ENCODE results near the gene MAP7D2.

The MAP7D2 gene

GRCh38 chrX:20143561-20143960, 26.9 kb upstream of the MAP7D2 start:
- no peak overlapping the region for H3K4me3 ChIP-seq (ENCODE audit: low read depth, low read length)
- TF ChIP-seq, protein P1, sequence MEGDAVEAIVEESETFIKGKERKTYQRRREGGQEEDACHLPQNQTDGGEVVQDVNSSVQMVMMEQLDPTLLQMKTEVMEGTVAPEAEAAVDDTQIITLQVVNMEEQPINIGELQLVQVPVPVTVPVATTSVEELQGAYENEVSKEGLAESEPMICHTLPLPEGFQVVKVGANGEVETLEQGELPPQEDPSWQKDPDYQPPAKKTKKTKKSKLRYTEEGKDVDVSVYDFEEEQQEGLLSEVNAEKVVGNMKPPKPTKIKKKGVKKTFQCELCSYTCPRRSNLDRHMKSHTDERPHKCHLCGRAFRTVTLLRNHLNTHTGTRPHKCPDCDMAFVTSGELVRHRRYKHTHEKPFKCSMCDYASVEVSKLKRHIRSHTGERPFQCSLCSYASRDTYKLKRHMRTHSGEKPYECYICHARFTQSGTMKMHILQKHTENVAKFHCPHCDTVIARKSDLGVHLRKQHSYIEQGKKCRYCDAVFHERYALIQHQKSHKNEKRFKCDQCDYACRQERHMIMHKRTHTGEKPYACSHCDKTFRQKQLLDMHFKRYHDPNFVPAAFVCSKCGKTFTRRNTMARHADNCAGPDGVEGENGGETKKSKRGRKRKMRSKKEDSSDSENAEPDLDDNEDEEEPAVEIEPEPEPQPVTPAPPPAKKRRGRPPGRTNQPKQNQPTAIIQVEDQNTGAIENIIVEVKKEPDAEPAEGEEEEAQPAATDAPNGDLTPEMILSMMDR (IDR thresholded peaks at IDR 0.05; ENCODE audit: insufficient read depth, low read length, missing control alignments), result no peak
- no peak for DNase-seq (ENCODE audit: low read depth, low spot score)
- ChIA-PET POLR2A (no interaction called here), CTCF (no interaction called here)

DNA sequence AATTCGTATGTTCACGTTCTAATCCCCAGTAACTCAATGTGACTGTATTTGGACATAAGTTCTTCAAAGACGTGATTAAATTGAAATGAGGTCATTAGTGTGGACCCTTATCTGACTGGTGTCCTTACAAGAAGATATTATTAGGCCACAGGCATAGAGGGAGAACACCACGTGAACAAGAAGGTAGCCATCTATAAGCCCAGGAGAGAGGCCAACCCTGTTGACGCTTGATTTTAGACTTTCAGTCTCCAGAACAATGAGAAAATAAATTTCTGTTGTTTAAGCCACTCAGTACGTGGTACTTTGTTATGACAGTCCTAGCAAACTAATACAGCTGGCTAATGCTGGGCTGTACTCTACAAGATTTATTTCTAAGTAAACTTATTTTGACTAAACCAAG, 26.4 kb upstream of the MAP7D2 start:
- TF ChIP-seq, protein P1 (IDR thresholded peaks at IDR 0.05; ENCODE audit: insufficient read depth, low read length, missing control alignments), result no peak
- H3K4me3 ChIP-seq (ENCODE audit: low read depth, low read length), result no peak overlapping the region
- CTCF ChIA-PET, result no interaction called here
- POLR2A ChIA-PET, result no interaction called here
- DNase-seq (ENCODE audit: low read depth, low spot score), result no peak

DNA sequence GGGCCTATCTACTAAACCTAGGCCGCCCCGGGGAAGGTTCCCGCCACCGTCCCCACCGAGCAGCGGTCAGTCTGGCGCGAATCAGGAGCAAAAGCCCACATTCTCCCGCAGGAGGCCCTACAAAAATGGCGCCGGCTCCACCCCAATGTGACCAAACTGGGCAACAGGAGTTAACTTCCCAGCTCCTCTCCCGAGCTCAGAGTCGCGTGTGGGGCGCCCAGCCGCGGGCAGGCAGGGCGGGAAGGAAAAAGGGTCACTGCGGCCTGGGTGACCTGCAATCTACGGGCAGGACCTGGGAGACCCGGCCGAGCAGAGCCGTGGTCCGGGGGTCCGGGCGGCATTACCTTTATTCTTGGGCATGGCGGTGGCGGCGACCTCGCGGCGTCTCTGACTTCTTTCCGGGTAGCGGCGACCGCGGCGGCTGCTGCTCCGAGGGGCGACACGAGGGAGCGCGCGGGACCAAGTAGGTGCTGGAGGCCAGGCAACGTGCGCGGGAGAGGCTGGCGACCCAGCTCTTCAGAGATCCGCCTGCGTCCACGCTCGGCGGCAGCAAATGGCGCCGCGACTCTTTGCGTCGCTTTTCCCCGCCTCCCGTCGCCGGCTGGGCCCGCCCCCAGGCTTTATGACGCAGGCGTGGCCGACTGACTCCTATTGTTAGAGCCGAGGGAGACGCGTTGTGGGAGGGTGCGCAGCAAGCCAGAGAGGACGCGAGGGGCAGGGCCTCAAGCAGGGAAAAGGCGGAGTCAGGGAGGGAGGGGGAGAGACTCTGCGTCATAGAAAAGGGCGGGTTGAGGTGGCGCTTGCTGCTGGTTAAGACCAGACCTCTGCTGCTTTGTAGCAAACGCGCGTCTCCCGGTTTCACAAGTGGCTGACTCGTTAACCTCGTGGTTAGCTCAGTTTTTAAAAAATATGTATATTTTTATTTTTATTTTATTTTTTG, 24.8 kb upstream of the MAP7D2 start, which contains the start of gene EIF1AX:
Gene EIF1AX, minus strand, starts transcription at position 558 of the 940 bp plus-strand sequence. Its CDS starts 198 bp downstream, at position 360.
- ChIA-PET POLR2A (interaction anchor here (0.9 kb wide), 1 partner anchor 10 kb away, joined by 4 read pairs; no protein-coding TSS in a partner anchor), CTCF (interaction anchor here (1.3 to 1.4 kb wide), 2 partner anchors 10 kb away, joined by 3 read pairs; no protein-coding TSS in a partner anchor)
- H3K4me3 ChIP-seq (ENCODE audit: low read depth, low read length), result peak within 1 kb of the TSS; percentile 70
- DNase-seq (ENCODE audit: low read depth, low spot score), result peak; percentile 82
- TF ChIP-seq, protein P1 (IDR thresholded peaks at IDR 0.05; ENCODE audit: insufficient read depth, low read length, missing control alignments), result no peak

- POLR2A ChIA-PET, result no interaction called here
- peak overlapping the region; percentile 70 for H3K4me3 ChIP-seq (ENCODE audit: low read depth, low read length)
- TF ChIP-seq, protein P1 (IDR thresholded peaks at IDR 0.05; ENCODE audit: insufficient read depth, low read length, missing control alignments), result no peak
- CTCF ChIA-PET, result interaction anchor here (1.4 kb wide), 1 partner anchor 9 kb away, joined by 3 read pairs; no protein-coding TSS in a partner anchor
- no peak for DNase-seq (ENCODE audit: low read depth, low spot score)
These were observed 23.7 kb upstream of the MAP7D2 start for GRCh38 chrX:20140420-20140819.

GRCh38 chrX:20139966-20140365, 23.3 kb upstream of the MAP7D2 start:
- H3K4me3 ChIP-seq (ENCODE audit: low read depth, low read length), result peak overlapping the region; percentile 70
- no peak for DNase-seq (ENCODE audit: low read depth, low spot score)
- ChIA-PET CTCF (no interaction called here), POLR2A (no interaction called here)
- TF ChIP-seq, protein P1 (IDR thresholded peaks at IDR 0.05; ENCODE audit: insufficient read depth, low read length, missing control alignments), result no peak

DNA sequence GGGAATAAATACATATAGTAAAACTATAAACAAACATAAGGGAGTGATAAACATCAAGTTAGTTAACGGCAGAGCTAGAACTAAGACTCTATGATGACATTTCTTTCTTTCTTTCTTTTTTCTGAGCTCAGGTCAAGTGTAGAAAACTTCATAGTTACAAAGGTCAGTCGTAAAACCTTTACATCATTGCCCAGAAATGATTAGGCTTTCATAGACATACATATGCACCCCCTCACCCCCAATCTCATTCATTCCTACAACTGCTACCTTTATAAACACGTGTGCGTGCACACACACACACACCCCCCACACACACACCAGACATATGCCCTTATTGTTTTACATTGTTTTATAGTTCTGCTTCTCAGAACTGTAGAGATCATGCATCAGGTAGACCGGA, 19.2 kb upstream of the MAP7D2 start:
- no peak for DNase-seq (ENCODE audit: low read depth, low spot score)
- H3K4me3 ChIP-seq (ENCODE audit: low read depth, low read length), result no peak overlapping the region
- TF ChIP-seq, protein P1 (IDR thresholded peaks at IDR 0.05; ENCODE audit: insufficient read depth, low read length, missing control alignments), result no peak
- ChIA-PET POLR2A (no interaction called here), CTCF (no interaction called here)

All from AG04449 (cell line).